Spinal cord (tissue), 10 donors: Measurements from ENCODE around the gene VAMP5. TPM values are rescaled to one million over a fixed set of nuclear protein-coding genes. Genes with fewer than 3 reads are reported as not detected.
"Not testable (repeated sequence)": the region's sequence is repeated elsewhere in the genome, so short reads cannot be mapped to it uniquely, and the experiment has no call there.

ENCODE experiments used
- DNase-seq, 6 donors: peaks; one replicate each; pipeline versions ENCODE4 v3.0.0 to v3.0.0-alpha.2; 2013 to 2015; ENCODE audit warnings: low spot score in 6 of 6, low read depth in 4 of 6
- H3K27ac ChIP-seq: one replicate; pipeline ENCODE4 v1.5.1; 2013; ENCODE audit warnings: low read depth, low read length, control low read depth
- H3K27me3 ChIP-seq: one replicate; pipeline ENCODE4 v1.6.1; 2013; ENCODE audit warnings: low read length; ENCODE audit not compliant: control insufficient read depth, insufficient read depth
- H3K36me3 ChIP-seq: one replicate; pipeline ENCODE4 v1.6.1; 2013; ENCODE audit warnings: low read length; ENCODE audit not compliant: control insufficient read depth, insufficient read depth
- H3K4me1 ChIP-seq: one replicate; pipeline ENCODE4 v1.6.1; 2013; ENCODE audit warnings: low read length; ENCODE audit not compliant: control insufficient read depth, insufficient read depth
- H3K4me3 ChIP-seq: one replicate; pipeline ENCODE4 v1.5.1; 2013; ENCODE audit warnings: low read depth, low read length, control low read depth
- H3K9me3 ChIP-seq: one replicate; pipeline ENCODE4 v1.6.1; 2013; ENCODE audit warnings: low read length; ENCODE audit not compliant: control insufficient read depth, insufficient read depth
- WGBS: methylation state at CpG from one replicate; pipeline ENCODE4 v1.1.5; 2013; ENCODE audit warnings: missing lambda C conversion rate; ENCODE audit not compliant: insufficient coverage; 5-methylcytosine and 5-hydroxymethylcytosine counted together
- polyA plus RNA-seq, 2 donors: library from polyadenylated mRNA; unstranded; fragments of 120-200 nt; gene quantifications; one replicate each; pipeline ENCODE4 v1.2.1, GENCODE V29; 2013; ENCODE audit not compliant: insufficient read length in 2 of 2
- total RNA-seq, 2 donors: library from RNA; depleted of rRNA in 1 of 2; stranded (reverse); fragments of 120-200 nt in 1 of 2; fragments of >200 nt in 1 of 2; gene quantifications; one replicate each; pipeline versions ENCODE4 v1.2.3 to v1.2.4, GENCODE V29; 2013 to 2014
- donor health status: healthy.

VAMP5 gene
- total and polyA plus RNA-seq, 4 donors, result 13.7 to 45.4 (median 35.3) TPM

GRCh38 chr2:85590950-85591349 lies 6.7 kb downstream of the VAMP5 start:
- H3K4me1 ChIP-seq, result peaks cover 19% of the 10 kb centered on the region

GRCh38 chr2:85591563-85591962 lies 7.3 kb downstream of the VAMP5 start:
- Histone ChIP-seq H3K4me1 (peaks cover 22% of the 10 kb centered on the region), H3K36me3 (no peaks in the 10 kb centered on the region), H3K27me3 (no peaks in the 10 kb centered on the region), H3K27ac (peak overlapping the region; percentile 70), H3K9me3 (no peaks in the 10 kb centered on the region), H3K4me3 (no peak overlapping the region)
- DNase-seq, result no peak
- WGBS, result 81% methylated on average over 10 of the region's 12 CpGs

More at GRCh38 chr2:85590950-85591349, 6.7 kb downstream of the VAMP5 start:
- Histone ChIP-seq H3K27me3 (no peaks in the 10 kb centered on the region), H3K36me3 (no peaks in the 10 kb centered on the region), H3K27ac (peak overlapping the region; percentile 70), H3K4me3 (no peak overlapping the region), H3K9me3 (no peaks in the 10 kb centered on the region)
- 64% methylated on average over 2 of the region's 2 CpGs for WGBS
- DNase-seq, result no peak

- peaks cover 29% of the 10 kb centered on the region for H3K4me1 ChIP-seq
- not testable (repeated sequence) for H3K27ac ChIP-seq, H3K9me3 ChIP-seq, H3K27me3 ChIP-seq, H3K4me3 ChIP-seq, DNase-seq, H3K36me3 ChIP-seq
- WGBS, result 95% methylated on average over 7 of the region's 9 CpGs
Observed at GRCh38 chr2:85592299-85592698, 8.1 kb downstream of the VAMP5 start.

DNA sequence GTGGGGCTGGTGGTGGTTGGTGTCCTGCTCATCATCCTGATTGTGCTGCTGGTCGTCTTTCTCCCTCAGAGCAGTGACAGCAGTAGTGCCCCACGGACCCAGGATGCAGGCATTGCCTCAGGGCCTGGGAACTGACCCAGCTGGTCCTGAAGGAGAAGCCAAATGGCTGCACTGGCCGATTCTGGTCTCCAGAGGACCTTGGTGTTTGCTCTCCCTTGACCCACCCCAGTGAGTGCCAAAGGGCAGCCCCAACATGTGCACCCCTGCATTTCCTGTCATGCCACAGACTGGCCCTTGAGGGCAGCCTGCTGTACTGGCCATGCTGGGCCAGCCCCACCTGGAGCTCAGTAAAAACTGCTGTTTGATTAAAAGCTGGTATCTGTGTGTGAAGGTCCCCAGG lies 8.8 kb downstream of the VAMP5 start:
- H3K4me1 ChIP-seq, result peaks cover 32% of the 10 kb centered on the region
- no peak overlapping the region for H3K27ac ChIP-seq
- peaks cover 10% of the 10 kb centered on the region for H3K36me3 ChIP-seq
- H3K4me3 ChIP-seq, result no peak overlapping the region
- 62% methylated on average over 3 of the region's 3 CpGs for WGBS
- no peak for DNase-seq
- no peaks in the 10 kb centered on the region for H3K27me3 ChIP-seq
- H3K9me3 ChIP-seq, result no peaks in the 10 kb centered on the region

DNA sequence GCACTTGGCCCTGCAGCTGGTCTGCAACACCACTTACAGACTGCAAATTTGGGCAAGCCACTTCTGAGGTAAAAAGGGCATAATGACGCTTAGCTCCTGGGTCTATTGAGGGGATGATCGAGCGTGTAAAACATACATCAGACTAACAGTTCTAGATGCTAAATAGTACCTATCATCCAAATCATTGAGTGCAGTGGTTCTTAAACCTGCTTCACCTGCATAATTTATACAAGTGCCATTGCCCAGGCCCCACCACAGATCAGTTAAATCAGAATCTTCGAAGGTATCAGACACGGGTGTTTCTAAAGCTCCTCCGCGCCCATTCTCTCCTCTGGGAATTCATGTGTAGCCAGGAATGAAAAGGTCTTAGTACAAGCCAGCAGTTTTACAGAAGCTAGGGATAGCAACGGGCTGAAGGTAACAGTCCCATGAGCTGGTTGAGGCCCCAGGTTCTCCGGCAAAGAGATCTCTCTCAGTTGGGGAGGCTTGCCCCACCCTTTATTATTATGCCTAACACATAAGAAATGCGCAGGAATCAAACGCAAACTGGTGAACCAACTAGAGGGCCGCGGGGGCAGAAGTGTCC lies 10.6 kb downstream of the VAMP5 start:
- no peaks in the 10 kb centered on the region for H3K9me3 ChIP-seq
- peak overlapping the region; percentile 88 for H3K4me3 ChIP-seq
- H3K27ac ChIP-seq, result peak overlapping the region; percentile 96
- H3K27me3 ChIP-seq, result no peaks in the 10 kb centered on the region
- H3K4me1 ChIP-seq, result peaks cover 32% of the 10 kb centered on the region
- peaks cover 25% of the 10 kb centered on the region for H3K36me3 ChIP-seq
- 2% methylated on average over 7 of the region's 13 CpGs for WGBS
- DNase-seq, result no peak

DNA sequence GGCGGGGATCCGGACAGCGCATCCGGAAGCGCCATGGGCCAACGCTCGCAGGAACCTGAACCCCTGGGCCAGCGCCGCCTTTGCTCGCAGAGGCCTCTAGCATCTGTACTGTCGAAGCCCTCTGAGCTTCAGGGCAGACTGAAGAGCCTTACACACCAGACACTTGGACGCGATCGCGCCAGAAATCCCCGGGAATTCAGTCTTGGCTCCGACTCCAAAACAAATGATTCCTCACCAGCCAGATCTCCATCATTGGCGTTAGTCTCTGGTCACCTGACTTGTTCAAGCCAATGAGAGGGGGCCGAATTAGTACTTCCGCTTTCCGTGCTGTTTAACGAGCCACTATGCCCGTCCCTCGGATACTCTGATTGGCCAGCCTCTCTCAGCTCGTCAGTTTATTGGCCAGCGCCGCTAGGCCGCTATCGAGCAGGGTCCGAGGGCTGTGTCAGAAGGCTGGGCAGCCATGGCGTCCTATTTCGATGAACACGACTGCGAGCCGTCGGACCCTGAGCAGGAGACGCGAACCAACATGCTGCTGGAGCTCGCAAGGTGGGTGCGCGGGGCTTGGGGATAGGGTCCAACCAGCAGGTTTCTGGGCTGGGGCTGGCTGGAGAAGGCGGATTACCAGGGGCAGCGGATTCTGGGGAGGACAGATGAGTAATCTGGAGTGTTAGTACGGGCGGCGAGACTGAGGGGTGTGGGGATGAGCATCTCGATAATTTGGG lies 11.2 kb downstream of the VAMP5 start, which contains the start of gene RNF181:
TSS of gene RNF181 (plus strand) at position 445 of the 725 bp plus-strand sequence. CDS start at position 464, 19 bp downstream.
- no peaks in the 10 kb centered on the region for H3K9me3 ChIP-seq
- peak within 1 kb of the TSS; percentile 96 for H3K27ac ChIP-seq
- H3K4me1 ChIP-seq, result peaks cover 32% of the 10 kb centered on the region
- peak within 1 kb of the TSS; percentile 88 for H3K4me3 ChIP-seq
- WGBS, result 0% methylated on average over 47 of the region's 47 CpGs
- no peaks in the 10 kb centered on the region for H3K27me3 ChIP-seq
- DNase-seq, result peak; percentile 96 to 99 (median 98)
- H3K36me3 ChIP-seq, result peaks cover 32% of the 10 kb centered on the region

- Histone ChIP-seq H3K36me3 (peaks cover 37% of the 10 kb centered on the region), H3K4me3 (peak overlapping the region; percentile 88), H3K27me3 (no peaks in the 10 kb centered on the region), H3K27ac (peak overlapping the region; percentile 84), H3K9me3 (no peaks in the 10 kb centered on the region), H3K4me1 (peaks cover 30% of the 10 kb centered on the region)
- no peak for DNase-seq
- WGBS, result 0% methylated on average over 9 of the region's 10 CpGs
Observed at GRCh38 chr2:85596026-85596333, 11.7 kb downstream of the VAMP5 start.

- Histone ChIP-seq H3K9me3 (no peaks in the 10 kb centered on the region), H3K36me3 (peaks cover 39% of the 10 kb centered on the region), H3K27me3 (no peaks in the 10 kb centered on the region), H3K27ac (no peak overlapping the region), H3K4me3 (peak overlapping the region; percentile 88), H3K4me1 (peaks cover 31% of the 10 kb centered on the region)
- no CpG with 5 or more reads among the region's 3 CpGs for WGBS
- no peak for DNase-seq
Observed at GRCh38 chr2:85596486-85597143, 12.4 kb downstream of the VAMP5 start.

DNA sequence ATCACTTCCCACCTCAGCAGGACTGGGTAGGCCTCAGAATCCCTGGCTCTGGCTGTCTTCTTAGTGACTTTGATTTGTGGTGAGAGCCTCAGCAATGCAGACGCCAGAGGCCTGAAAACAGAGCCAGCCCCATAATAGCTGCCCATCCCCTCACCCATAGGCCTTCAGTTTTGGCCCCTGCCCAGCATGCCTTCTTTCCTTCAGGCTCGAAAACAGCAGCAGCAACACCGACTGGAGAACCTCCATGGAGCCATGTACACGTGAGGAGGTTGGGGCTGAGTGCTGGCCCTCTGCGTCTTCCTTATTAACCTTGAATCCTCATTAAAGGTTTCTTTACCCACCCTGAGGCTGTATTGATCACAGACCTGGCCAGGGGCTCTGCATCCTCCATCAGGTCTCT lies 13.0 kb downstream of the VAMP5 start:
- no peak overlapping the region for H3K27ac ChIP-seq
- H3K4me3 ChIP-seq, result no peak overlapping the region
- WGBS, result 83% methylated on average over 5 of the region's 5 CpGs

More for the DNA sequence above, 13.0 kb downstream of the VAMP5 start:
- peaks cover 34% of the 10 kb centered on the region for H3K4me1 ChIP-seq
- H3K36me3 ChIP-seq, result peaks cover 39% of the 10 kb centered on the region
- H3K9me3 ChIP-seq, result no peaks in the 10 kb centered on the region
- DNase-seq, result no peak
- no peaks in the 10 kb centered on the region for H3K27me3 ChIP-seq
